ENCODE measurements around the gene MAGEA3. TPM values are rescaled to one million over a fixed set of nuclear protein-coding genes. Genes with fewer than 3 reads are reported as not detected.
"Not testable (repeated sequence)": the region's sequence is repeated elsewhere in the genome, so short reads cannot be mapped to it uniquely, and the experiment has no call there.

MAGEA3 gene
- polyA plus RNA-seq, 4 donors = not detected

GRCh38 chrX:152735860-152736511 lies 37.4 kb downstream of the MAGEA3 start:
- DNase-seq (ENCODE audit: low read depth in 4 of 4, low spot score in 3 of 4) = no peak

- not testable (repeated sequence) for DNase-seq (ENCODE audit: low read depth in 4 of 4, low spot score in 3 of 4)
Observed at GRCh38 chrX:152736528-152736927, 37.9 kb downstream of the MAGEA3 start.

GRCh38 chrX:152738560-152738959 lies 40.0 kb downstream of the MAGEA3 start:
- DNase-seq (ENCODE audit: low read depth in 4 of 4, low spot score in 3 of 4) = no peak

Other genes starting within 250 kb of the MAGEA3 start
- gene GABRA3, start 247.5 kb upstream of the MAGEA3 start, polyA plus RNA-seq (ENCODE audit: insufficient read length in 4 of 4) = under 1 TPM in 3 of 4 donors, not detected in 1; 0.07 to 0.32 (median 0.14) TPM
- gene GABRQ, start 60.9 kb upstream of the MAGEA3 start, polyA plus RNA-seq (ENCODE audit: insufficient read length in 4 of 4) = 1 to 10 TPM; 1.1 to 2.3 (median 1.6) TPM
- not detected for gene CSAG2, start 10.5 kb downstream of the MAGEA3 start, polyA plus RNA-seq (ENCODE audit: insufficient read length in 4 of 4)
- gene MAGEA2B, start 15.8 kb downstream of the MAGEA3 start, polyA plus RNA-seq (ENCODE audit: insufficient read length in 4 of 4) = not detected
- not detected for gene CSAG1, start 34.9 kb downstream of the MAGEA3 start, polyA plus RNA-seq (ENCODE audit: insufficient read length in 4 of 4)
- not detected for gene MAGEA12, start 35.0 kb downstream of the MAGEA3 start, polyA plus RNA-seq (ENCODE audit: insufficient read length in 4 of 4)
- gene MAGEA2, start 55.0 kb downstream of the MAGEA3 start, polyA plus RNA-seq (ENCODE audit: insufficient read length in 4 of 4) = not detected
- not detected for gene CSAG3, start 60.4 kb downstream of the MAGEA3 start, polyA plus RNA-seq (ENCODE audit: insufficient read length in 4 of 4)
- gene MAGEA6, start 70.9 kb downstream of the MAGEA3 start, polyA plus RNA-seq (ENCODE audit: insufficient read length in 4 of 4) = not detected
- 100 to 1,000 TPM; 119 to 135 (median 132) TPM for gene CETN2, start 132.0 kb downstream of the MAGEA3 start, polyA plus RNA-seq (ENCODE audit: insufficient read length in 4 of 4)
- 10 to 100 TPM; 29.4 to 33.3 (median 31.5) TPM for gene NSDHL, start 132.3 kb downstream of the MAGEA3 start, polyA plus RNA-seq (ENCODE audit: insufficient read length in 4 of 4)
- gene ZNF185, start 199.3 kb downstream of the MAGEA3 start, polyA plus RNA-seq (ENCODE audit: insufficient read length in 4 of 4) = 10 to 100 TPM; 48.3 to 53.0 (median 49.6) TPM